CD4-positive, alpha-beta T cell treated with Interleukin-21 for 1 hour (primary cell): ENCODE data around the gene TMEM33.

Source experiments
- DNase-seq: peaks from one replicate; pipeline ENCODE4 v3.0.0-alpha.2; 2020

TMEM33 gene

GRCh38 chr4:42008011-42008786 is 73.0 kb downstream of the TMEM33 start:
- DNase-seq: no peak
